ENCODE results near the gene SPINK1.

Gene SPINK1

DNA sequence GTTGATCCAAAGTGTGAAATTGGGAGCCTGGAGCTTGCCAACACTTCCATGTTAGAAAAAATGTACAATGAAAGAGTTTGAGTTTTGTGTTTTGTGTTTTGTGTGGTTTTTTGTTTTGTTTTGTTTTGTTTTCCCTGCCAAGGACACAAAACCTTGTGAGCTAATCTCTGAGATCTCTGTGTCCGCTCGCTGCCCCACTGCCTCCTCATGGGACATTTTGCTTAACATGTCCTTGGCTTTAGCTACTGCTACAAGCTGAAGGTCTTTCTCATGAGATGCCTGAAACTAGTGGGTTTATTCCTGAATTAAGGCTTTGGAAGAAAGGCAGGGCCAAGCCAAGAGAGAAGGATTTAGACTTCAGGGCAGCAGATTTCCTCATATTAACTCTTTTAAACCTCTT, 41.7 kb downstream of the SPINK1 start (continued):
- TF ChIP-seq, protein P1, sequence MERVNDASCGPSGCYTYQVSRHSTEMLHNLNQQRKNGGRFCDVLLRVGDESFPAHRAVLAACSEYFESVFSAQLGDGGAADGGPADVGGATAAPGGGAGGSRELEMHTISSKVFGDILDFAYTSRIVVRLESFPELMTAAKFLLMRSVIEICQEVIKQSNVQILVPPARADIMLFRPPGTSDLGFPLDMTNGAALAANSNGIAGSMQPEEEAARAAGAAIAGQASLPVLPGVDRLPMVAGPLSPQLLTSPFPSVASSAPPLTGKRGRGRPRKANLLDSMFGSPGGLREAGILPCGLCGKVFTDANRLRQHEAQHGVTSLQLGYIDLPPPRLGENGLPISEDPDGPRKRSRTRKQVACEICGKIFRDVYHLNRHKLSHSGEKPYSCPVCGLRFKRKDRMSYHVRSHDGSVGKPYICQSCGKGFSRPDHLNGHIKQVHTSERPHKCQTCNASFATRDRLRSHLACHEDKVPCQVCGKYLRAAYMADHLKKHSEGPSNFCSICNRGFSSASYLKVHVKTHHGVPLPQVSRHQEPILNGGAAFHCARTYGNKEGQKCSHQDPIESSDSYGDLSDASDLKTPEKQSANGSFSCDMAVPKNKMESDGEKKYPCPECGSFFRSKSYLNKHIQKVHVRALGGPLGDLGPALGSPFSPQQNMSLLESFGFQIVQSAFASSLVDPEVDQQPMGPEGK (CRISPR knock-in tag; IDR thresholded peaks at IDR 0.05; ENCODE audit: borderline replicate concordance) = no peak

DNA sequence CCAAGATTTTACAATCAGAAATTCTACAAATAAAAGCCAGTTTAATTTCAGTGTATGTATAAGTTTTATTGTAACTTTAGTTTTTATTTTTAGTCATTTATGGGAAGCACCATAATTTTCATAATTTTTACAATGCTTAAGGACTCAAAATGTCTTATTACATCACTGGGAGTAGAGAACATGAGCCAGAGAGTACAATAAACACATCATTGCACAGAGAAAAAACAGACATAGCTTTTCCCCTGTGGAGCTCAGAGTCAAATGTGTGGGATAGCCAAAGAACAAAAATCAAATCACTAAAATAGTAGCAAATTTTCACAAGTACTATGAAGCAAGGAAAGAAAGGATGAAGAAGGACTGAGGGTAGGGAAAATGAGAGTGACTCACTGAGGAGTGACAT, 43.4 kb downstream of the SPINK1 start:
- no peak for ATAC-seq
- TF ChIP-seq, protein P2, sequence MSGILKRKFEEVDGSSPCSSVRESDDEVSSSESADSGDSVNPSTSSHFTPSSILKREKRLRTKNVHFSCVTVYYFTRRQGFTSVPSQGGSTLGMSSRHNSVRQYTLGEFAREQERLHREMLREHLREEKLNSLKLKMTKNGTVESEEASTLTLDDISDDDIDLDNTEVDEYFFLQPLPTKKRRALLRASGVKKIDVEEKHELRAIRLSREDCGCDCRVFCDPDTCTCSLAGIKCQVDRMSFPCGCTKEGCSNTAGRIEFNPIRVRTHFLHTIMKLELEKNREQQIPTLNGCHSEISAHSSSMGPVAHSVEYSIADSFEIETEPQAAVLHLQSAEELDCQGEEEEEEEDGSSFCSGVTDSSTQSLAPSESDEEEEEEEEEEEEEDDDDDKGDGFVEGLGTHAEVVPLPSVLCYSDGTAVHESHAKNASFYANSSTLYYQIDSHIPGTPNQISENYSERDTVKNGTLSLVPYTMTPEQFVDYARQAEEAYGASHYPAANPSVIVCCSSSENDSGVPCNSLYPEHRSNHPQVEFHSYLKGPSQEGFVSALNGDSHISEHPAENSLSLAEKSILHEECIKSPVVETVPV (CRISPR knock-in tag; IDR thresholded peaks at IDR 0.05) = no peak
- TF ChIP-seq ZFP30 (CRISPR knock-in tag; IDR thresholded peaks at IDR 0.05) (no peak), ZC3H10 (CRISPR knock-in tag; IDR thresholded peaks at IDR 0.05) (no peak), ISL1 (CRISPR knock-in tag; IDR thresholded peaks at IDR 0.05) (no peak), ZNF8 (CRISPR knock-in tag; IDR thresholded peaks at IDR 0.05) (no peak), ZNF70 (CRISPR knock-in tag; IDR thresholded peaks at IDR 0.05) (no peak), SNAI2 (CRISPR knock-in tag; IDR thresholded peaks at IDR 0.05) (no peak), ZNF565 (CRISPR knock-in tag; conservative IDR thresholded peaks at IDR 0.05; ENCODE audit: low read depth) (no peak), TOX (CRISPR knock-in tag; IDR thresholded peaks at IDR 0.05; ENCODE audit: borderline replicate concordance) (no peak), CSDC2 (CRISPR knock-in tag; IDR thresholded peaks at IDR 0.05) (no peak)
- TF ChIP-seq, protein P1 (CRISPR knock-in tag; IDR thresholded peaks at IDR 0.05; ENCODE audit: borderline replicate concordance) = no peak
- TF ChIP-seq, protein P3, sequence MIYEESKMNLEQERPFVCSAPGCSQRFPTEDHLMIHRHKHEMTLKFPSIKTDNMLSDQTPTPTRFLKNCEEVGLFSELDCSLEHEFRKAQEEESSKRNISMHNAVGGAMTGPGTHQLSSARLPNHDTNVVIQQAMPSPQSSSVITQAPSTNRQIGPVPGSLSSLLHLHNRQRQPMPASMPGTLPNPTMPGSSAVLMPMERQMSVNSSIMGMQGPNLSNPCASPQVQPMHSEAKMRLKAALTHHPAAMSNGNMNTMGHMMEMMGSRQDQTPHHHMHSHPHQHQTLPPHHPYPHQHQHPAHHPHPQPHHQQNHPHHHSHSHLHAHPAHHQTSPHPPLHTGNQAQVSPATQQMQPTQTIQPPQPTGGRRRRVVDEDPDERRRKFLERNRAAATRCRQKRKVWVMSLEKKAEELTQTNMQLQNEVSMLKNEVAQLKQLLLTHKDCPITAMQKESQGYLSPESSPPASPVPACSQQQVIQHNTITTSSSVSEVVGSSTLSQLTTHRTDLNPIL (CRISPR knock-in tag; IDR thresholded peaks at IDR 0.05; ENCODE audit: low read depth) = no peak
- TF ChIP-seq, protein P4, sequence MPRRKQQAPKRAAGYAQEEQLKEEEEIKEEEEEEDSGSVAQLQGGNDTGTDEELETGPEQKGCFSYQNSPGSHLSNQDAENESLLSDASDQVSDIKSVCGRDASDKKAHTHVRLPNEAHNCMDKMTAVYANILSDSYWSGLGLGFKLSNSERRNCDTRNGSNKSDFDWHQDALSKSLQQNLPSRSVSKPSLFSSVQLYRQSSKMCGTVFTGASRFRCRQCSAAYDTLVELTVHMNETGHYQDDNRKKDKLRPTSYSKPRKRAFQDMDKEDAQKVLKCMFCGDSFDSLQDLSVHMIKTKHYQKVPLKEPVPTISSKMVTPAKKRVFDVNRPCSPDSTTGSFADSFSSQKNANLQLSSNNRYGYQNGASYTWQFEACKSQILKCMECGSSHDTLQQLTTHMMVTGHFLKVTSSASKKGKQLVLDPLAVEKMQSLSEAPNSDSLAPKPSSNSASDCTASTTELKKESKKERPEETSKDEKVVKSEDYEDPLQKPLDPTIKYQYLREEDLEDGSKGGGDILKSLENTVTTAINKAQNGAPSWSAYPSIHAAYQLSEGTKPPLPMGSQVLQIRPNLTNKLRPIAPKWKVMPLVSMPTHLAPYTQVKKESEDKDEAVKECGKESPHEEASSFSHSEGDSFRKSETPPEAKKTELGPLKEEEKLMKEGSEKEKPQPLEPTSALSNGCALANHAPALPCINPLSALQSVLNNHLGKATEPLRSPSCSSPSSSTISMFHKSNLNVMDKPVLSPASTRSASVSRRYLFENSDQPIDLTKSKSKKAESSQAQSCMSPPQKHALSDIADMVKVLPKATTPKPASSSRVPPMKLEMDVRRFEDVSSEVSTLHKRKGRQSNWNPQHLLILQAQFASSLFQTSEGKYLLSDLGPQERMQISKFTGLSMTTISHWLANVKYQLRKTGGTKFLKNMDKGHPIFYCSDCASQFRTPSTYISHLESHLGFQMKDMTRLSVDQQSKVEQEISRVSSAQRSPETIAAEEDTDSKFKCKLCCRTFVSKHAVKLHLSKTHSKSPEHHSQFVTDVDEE (CRISPR knock-in tag; IDR thresholded peaks at IDR 0.05) = no peak

DNA sequence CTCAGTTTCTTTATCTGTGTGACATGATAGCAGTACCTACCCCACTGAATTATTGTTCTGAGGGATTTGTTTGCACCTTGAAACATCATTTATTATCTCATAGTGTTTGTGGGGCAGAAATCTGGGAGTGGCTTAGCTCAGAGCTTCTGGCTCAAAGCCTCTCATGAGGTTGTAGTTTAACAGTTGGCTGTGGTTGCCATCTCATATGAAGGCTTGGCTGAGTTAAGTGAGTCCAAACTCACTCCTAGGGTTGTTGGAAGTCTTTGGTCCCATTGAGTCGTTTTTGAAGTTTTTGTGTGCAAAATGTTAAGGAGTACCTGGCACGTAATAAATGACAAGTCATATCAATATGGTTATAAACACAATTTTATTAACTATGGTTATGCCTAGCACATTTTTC, 45.3 kb downstream of the SPINK1 start:
- no peak for ATAC-seq
- TF ChIP-seq CSDC2 (CRISPR knock-in tag; IDR thresholded peaks at IDR 0.05) (no peak), ZNF70 (CRISPR knock-in tag; IDR thresholded peaks at IDR 0.05) (no peak), ESRRG (CRISPR knock-in tag; IDR thresholded peaks at IDR 0.05) (no peak), ZNF565 (CRISPR knock-in tag; conservative IDR thresholded peaks at IDR 0.05; ENCODE audit: low read depth) (no peak), ZFP3 (CRISPR knock-in tag; IDR thresholded peaks at IDR 0.05) (no peak), ZNF8 (CRISPR knock-in tag; IDR thresholded peaks at IDR 0.05) (no peak), OSR1 (CRISPR knock-in tag; IDR thresholded peaks at IDR 0.05) (no peak), ZFP30 (CRISPR knock-in tag; IDR thresholded peaks at IDR 0.05) (no peak), TOX (CRISPR knock-in tag; IDR thresholded peaks at IDR 0.05; ENCODE audit: borderline replicate concordance) (no peak)
- TF ChIP-seq, protein P1 (CRISPR knock-in tag; IDR thresholded peaks at IDR 0.05; ENCODE audit: borderline replicate concordance) = no peak
- TF ChIP-seq, protein P3 (CRISPR knock-in tag; IDR thresholded peaks at IDR 0.05; ENCODE audit: low read depth) = no peak
- TF ChIP-seq, protein P2 (CRISPR knock-in tag; IDR thresholded peaks at IDR 0.05) = no peak
- TF ChIP-seq, protein P4 (CRISPR knock-in tag; IDR thresholded peaks at IDR 0.05) = no peak

All from SK-N-SH treated with all-trans-retinoic acid at 6 μM for 48 hours (cell line).